Forelimb muscle (tissue), 1 donor: ENCODE results near the gene CMTR1. TPM values are rescaled to one million over a fixed set of nuclear protein-coding genes. Genes with fewer than 3 reads are reported as not detected.

Source experiments
- DNase-seq: peaks from one replicate; pipeline ENCODE4 v3.0.0-alpha.2; 2013; ENCODE audit warnings: low read depth
- polyA plus RNA-seq: library from polyadenylated mRNA; unstranded; fragments of 120-200 nt; gene quantifications from one replicate; pipeline ENCODE4 v1.2.1, GENCODE V29; 2013; ENCODE audit not compliant: insufficient read length

CMTR1 gene
- polyA plus RNA-seq, 1 donor = 32.9 TPM

DNA sequence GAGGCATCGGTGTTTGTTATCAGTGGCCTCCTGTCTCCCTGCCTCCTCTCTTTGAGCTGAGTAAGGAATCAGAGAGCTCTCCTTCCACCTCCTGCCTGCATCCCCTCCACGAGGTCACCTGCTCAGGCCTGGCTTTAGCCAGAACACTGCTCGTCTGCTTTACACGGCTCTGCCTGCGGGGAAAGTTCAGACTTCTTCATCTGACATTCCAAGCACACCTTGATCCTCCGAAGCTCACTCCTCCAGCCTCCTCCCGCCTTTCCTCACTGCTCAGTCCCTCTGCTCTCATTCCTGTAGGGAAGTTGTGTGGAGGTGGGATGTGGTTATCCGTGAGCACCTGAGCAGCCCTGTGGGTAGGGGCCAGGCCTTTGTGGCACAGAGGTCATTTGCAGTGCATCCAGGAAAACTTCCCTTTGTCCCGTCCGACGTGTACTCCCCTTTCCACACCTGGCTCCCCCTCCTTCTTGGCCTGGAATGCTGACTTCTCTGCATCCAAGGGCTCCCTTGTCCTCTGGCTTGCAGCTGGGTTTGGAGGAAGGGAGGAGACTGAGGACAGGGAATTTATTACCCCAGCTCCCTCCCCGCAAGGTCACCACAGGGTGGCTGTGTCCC, 79.5 kb downstream of the CMTR1 start:
- DNase-seq = no peak

DNA sequence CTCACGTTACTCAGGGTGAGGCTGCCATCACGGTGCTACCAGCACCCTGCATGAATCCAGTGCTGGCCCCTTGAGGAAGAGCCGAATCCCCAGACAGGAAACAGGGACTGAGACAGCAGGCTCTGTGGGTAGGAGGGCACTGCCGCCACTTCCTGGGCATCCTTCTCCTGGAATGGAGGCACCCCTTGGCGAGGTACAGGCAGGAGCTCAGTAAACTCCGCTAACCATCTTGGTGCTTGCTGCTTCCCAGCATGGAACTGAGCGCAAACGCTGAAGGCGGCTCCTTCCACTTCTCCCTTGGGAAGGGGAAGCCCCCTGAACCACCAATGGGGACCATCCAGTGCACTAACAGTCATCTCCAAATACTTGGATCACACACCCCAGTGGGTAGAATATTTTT, 80.1 kb downstream of the CMTR1 start:
- no peak for DNase-seq

DNA sequence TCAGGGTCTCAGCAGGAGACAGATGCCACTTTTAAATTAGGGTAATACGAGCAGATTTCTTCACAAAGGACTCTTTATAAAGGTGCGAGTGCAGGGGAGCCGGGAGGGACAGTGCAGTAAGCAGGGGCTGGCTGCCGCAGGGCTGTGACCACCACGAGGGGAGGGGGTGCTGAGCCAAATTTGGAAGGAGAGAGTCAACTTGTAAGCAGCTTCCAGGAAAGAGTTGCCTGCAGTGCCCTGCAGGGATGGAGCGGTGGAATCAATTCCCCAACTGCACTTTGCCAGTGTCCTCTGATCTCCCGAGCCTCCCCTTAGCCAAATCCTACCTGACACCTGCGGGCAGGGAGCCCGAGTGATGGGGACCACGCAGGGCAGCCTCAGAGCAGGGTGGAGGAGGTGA, 80.6 kb downstream of the CMTR1 start:
- DNase-seq = no peak

DNA sequence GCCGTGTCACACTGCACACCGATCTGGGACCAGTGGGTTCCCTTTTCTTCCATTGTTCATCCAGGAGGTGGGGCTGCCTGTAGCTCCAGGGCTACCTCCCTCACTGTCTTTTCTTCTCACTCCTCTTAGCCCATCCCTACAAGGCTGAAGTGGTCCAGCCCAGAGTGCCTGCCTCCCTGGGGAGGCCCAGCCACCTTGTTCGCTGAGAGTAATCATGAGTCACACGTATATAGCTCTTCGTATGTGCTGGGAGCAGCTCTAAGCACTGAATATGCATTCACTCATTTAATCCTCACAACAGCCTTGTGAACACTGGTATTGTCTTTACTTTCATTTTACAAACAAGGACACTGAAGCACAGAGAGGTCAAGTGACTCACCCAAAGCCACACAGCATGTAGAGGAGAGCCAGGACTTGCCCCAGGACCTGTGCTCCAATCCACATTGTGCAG, 81.3 kb downstream of the CMTR1 start:
- no peak for DNase-seq

DNA sequence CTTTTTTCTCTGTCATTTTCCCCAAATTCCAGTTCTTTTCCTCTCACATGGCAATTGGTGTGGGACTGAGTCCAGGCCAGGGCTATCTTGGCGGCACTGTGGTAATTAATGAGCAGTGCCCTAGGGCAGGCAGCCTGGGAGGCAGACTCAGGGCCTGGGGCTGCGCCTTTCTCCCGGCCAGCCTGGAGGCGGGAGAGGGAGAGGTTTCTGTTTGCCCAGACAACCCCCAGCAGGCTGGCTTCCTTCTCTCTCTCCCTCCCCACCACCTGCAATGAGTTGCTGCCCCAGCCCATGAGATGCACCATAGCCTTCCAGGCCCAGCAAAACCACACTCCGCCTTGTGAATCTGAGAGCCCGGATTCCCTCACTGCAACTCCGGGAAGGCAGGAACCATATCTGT, 81.8 kb downstream of the CMTR1 start:
- DNase-seq = no peak

DNA sequence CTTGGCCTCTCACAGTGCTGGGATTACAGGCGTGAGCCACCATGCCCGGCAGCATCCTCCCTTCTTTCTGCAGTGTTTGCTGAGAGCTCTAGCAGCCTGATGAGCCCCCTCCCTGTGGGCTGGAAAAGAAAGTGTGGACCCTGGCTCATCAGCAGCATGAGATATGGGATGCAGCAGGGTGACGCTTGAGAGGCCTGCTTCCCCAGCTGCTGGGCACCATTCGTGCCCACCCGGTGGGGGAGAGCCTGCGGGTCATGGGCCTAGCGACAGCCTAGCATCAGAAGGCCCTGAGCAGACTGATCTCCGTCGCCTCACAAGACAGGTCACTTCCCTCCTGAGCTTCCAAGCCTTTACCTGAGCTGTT, 82.7 kb downstream of the CMTR1 start:
- no peak for DNase-seq

DNA sequence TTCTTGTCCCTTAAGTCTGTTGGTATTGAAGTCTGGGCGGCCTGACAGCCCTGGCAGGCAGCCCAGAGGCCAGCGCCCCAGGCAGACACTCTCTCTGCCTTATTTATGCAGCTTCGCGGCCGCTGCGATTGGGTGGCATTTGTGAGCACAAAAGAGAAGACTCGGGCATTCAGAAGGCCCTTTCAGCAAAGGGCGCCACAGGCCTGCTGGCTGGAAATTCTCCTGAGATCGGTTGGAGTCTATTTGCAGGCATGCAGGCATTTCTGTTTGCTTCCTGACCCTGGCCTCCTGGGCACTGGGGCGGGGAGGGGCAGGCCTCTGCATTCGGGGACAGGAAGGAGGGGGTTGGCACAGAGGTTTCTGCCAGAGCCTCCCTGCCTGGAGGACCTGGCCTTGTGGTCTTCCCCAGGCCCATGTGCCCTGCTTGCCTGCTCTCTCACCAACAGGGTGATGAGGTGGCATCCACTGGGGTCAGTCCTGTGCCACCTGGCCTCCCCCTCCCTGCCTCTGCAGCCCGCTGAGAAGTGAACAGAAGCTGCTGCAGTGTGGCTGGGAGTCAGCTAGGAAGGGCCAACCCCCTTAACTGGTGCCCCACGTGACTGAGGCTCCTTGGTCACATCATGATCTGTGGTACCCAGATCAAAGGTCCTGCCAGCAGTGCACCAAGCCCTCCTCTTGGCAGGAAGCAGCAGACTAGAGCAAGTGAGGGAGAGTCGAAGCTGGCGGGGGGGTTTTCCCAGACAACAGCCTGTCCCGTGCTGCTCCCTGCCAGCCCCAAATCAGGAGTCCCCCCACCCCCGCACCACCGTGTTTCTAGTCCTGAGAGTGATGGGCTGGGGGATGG, 83.3 kb downstream of the CMTR1 start:
- DNase-seq = no peak

DNA sequence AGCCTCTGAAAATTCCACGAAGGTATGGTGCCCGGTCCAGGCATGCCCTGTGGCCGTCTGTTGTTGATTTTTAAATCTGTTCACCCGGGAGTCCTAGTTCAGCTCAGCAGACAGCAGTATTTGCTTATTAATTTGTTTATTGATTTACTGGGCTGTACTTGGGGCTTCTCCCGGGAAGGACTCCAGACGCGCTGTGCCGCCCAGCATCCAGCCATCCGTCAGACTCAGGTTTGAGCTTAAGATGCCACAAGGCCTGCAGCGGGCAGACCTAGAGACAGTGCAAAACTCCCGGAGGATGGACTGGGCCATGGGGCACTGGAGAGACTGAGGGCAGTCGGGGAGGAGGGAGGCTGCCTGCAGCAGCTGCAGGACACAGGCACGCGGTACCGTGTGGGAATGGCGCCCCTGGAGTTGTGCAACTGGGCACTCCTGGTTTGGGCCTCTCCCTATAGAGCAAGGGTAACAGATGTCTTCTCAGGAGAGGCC, 83.9 kb downstream of the CMTR1 start:
- DNase-seq = no peak

DNA sequence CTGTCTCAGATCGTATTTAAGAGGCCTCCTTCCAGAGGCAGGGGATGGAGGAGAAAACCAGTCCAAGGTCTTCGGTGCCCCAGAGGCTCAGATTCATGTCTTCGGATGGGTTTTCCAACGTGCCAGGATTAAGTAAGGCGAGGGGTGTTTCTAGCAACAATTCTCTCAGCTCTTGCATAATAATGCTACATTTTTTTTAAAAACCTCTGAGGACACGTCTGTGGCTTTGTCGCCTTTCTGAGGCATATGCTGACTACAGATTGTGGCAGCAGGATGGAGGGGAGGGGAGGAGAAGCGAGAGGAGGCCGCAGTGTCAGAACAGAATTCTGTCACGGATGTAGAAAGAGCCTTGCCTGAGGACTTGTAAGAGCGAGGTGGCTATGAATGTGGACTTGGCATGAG, 84.4 kb downstream of the CMTR1 start:
- DNase-seq = no peak

DNA sequence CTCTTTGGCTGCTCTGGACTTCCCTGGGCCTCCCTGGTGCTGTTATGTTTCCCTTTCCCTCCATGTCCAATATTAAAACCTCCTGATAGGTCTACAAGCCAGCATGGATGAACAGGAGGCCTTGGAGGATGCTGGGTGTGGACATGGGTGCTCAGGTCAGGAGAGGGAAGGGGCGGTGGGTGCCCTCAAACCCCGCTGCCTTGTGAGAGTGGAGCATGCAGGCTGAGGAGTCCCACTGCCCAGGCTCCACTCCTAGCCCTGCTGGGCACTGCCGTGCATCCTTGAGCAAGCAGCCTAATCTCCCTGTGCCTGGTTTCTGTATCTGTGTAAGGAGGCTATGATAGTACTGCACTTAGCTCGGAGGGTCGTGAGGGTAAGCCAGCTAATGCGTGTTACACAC, 85.1 kb downstream of the CMTR1 start:
- DNase-seq = no peak

DNA sequence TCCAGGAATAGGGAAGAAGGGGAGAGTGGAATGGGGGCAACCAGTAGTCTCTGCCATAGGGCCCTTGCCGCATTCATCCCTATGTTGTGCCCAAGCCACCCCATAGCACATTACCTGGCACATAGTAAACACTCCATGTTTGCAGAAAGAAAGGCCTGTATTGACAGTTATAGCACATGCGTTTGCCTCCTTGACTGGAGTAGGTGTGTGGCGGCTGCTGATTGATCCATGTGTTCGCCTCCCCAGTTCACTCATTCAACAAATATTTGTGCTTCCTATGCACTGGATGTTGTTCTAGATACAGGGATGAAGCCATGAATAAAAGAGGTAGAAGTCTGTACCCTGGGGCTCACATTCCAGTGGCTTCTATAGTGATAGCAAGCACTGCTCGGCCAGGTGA, 86.4 kb downstream of the CMTR1 start:
- DNase-seq = no peak

DNA sequence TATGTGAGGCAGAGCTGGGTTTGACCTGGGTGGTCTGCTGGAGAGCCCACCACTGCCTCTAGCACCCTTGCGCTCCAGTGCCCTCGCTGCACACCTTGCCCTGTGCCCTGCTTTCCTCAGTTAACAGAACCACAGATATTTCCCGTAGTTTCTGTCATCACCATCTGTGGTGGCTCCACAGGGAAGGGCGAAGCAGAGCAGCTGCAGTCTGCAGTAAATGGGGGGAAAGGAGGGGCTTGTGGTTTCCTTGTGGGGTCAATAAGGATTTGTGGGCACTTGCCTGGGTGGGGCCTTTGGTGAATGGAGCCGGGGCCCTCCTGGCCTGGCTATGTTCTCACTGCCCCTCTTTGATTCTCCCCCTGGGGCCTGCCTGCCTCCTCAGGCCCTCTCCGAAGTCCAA, 87.9 kb downstream of the CMTR1 start:
- DNase-seq = no peak

DNA sequence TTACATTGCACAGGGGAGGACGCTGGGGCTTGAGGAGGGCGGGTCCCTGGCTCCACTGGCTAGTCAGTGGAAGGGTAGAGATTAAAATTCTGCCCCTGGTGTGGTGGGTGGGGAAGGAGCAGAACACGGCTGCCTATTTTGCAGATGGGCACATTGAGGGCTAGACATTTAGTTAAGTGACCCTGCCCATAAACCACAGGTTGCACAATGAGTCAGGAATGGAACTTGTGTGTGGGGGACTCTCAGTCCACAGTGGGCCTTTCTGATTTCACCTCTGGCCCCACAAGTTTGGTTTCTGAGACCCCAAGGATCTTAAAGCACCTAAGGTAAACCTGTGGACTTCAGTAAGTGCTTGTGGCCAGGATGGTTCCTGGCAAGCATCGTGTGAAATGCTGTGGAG, 88.7 kb downstream of the CMTR1 start:
- no peak for DNase-seq

DNA sequence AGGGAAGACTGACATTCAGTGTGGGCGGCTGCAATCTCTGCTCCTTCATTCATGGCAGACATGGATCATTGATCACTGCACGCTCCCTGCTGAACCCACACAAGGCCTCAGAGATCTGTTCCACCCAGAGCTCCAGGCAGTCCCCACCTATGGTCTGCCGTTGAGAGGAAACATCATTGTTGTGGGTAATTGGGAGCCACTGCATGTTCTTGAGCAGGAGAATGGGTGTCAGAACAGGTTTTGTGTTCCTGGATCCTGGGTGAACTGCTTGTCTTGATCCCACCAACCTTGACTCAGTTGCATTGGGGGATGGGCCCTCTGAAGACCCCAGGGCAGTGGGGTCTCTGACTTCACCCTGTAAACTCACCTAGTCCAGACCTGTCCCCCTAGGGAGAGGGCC, 89.8 kb downstream of the CMTR1 start:
- no peak for DNase-seq

DNA sequence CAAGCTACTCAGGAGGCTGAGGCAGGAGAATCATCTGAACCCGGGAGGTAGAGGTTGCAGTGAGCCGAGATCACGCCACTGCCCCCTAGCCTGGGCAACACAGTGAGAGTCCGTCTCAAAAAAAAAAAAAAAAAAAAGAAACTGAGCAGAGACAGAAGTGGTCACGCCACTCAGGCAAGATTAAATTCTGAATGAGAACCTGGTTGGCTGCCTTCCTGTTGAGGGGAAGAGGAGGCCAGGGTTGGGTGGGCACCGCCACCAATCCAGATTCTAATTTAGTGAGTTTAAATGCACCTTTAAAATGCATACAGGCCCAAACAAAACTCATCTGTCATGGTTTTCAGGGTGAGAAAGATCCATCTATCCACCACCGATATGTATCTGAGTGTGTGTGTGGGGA, 90.4 kb downstream of the CMTR1 start:
- DNase-seq = no peak

DNA sequence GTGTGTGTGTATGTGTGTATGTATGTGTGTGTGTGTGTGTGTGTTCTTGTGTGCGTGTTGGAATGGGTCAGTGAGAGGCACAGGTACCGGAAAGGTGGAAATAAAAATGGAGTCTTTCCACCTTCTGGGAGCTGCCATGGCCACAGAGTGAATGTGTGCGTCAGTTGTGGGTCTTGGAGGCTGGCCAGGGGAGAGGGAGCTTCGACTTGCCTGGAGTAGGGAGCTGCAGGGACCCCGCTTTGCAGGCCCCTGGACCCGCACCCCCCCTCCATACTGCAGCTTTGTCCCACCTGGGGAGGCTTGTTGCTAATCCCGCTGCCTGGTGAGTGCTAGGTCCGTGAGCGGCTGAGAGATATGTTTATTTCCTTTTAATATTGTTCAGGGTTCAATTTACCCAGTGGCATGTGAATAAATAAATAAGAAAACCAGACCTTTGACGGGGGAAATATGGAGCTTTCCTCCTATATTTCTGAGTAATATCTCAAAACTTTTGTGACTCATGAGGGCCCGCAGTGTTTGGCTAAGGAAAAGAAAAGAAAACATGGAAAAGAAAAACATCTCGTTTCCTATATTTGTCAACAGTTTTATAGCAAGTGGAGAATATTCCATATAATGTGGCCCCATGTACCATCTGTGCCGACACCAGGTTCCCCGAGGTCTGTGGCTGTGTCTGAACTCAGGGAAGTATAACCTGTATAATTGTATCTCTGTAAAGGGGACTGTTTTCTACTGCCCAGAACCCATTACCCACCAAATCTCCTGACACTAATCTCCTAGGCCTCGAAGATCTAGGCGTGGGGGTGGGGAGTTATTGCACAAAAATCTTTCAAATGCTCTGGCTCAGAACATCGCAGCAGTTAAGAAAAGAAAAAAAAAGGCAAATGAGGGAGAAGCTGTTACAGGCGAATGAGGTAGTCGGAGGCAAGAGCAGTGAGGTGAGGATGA, 91.3 kb downstream of the CMTR1 start:
- DNase-seq = no peak

DNA sequence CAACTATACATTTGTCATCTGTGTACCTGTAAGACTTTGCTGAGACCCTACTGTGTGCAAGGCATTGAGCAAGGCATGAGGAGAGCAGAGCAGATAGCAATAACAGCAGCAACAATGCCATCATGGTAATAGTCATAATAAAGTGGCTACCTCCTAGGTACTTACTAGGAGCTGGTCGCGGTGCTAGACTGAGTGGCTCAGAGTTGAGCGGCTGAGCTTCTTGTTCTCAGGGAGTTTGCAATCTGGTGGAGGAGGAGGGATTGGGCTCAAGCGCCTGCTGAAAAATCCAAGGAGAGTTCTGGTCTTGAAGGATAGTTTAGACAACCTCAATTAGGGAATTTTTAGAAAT, 91.9 kb downstream of the CMTR1 start:
- DNase-seq = no peak

DNA sequence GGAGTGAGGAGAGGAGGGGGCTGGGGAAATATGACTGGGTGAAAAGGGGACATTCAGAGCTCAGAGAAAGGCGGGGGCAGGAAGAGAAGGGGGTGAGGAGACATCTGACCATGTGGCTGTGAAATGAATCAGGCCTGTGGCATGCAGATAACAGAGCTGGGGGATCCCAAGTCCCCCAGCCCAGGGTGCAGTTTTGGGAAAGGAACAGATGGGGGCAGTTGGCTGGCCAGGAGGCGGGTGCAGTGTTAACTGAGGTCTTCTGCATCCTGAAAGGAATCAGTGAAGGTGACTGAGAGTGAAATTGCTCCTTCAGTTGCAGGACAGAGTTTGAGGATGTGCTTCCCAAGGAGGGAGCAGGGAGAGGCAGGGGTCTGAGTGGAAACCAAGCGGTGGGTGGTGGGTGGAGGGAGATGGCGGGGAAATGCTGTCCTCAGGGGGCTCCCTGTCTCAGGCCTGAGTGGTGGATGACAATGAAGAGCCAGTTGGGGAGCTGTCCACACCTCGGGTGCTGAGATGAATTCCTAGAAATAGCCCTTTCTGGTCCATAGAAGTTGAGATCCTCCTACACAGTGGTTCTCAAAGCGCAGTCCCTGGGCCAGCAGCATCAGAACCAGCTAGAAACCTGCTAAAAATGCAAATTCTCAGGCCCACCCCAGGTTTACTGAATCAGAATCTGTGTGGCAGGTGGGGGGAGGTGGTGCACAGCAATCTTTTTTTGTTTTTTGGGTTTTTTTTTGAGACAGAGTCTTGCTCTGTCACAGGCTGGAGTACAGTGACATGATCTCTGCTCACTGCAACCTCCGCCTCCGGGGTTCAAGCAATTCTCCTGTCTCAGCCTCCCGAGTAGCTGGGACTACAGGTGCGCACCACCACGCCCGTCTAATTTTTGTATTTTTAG, 92.7 kb downstream of the CMTR1 start:
- no peak for DNase-seq

DNA sequence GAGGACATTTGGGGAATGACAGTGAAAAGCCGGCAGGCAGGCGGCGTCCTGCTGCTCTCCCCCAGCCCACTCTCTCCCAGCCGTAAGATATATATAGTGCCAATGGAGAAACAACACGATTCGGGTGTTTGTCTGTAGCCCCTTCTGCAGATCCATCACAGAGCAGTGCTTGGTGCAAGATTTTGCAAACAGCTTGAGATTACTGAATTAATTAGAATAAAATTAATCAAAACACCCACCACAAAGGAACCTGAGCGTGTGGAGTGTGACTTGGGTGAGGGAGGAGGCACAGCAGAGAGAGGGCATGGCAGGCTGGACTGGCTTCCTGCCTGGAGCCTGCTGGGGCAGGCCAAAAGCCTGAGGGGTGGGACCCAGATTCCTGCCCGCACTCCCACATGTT, 95.5 kb downstream of the CMTR1 start:
- DNase-seq = no peak

DNA sequence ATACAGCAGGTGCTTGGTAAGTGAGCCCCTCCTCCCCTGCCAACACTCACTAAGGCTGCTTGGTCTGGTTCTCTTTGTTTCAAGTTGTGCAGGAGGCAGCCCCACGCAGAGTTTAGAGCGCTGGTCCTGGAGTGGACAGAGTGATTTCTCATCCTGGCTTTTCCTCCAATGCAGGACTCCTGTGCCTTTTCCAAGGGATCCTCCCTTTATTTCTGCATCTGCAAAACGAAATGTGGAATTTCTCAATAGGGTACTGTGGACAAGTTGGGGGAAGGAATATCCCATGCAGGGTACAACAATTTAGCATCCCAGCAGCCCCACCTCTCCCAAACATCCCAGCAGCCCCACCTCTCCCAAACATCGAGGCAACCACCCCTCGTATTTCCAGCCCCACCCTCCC, 97.3 kb downstream of the CMTR1 start:
- DNase-seq = no peak

DNA sequence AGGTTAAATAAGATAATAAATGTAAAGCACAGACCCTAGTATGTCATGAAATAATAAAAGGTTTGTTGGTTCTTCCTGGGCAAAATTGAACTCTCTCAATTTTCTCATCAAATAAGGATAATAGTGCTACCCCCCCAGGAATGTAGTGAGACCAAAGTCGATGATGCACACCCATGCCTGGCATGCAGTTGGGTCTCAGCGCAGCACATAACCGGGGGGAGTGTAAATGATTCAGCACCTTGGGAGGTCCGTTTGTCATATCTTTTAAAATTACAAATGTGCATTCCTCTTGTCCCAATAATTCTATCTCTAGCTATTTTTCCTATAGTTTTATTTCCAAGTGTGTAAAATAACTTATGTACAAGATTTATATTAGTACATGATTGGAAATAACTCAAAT, 98.0 kb downstream of the CMTR1 start:
- no peak for DNase-seq
